Esophagus muscularis mucosa (tissue), 3 donors: Measurements from ENCODE around the gene ARID1B.

Source experiments
- EP300 ChIP-seq: sonication (generic); formaldehyde crosslinking; IDR thresholded peaks from one replicate; pipeline ENCODE4 v1.6.1; 2017; ENCODE audit warnings: antibody characterized with exemption
- TF ChIP-seq, protein P1 (sequence below), 3 experiments: fragments of 200-600 bp in 2 of 3; fragments of 450-650 bp in 1 of 3; sonication (generic) in 2 of 3; IDR thresholded peaks; one replicate each; pipeline ENCODE4 v1.5.1; 2017 to 2019; ENCODE audit warnings: antibody characterized with exemption in 3 of 3, mild to moderate bottlenecking in 2 of 3, moderate library complexity in 1 of 3

DNA sequence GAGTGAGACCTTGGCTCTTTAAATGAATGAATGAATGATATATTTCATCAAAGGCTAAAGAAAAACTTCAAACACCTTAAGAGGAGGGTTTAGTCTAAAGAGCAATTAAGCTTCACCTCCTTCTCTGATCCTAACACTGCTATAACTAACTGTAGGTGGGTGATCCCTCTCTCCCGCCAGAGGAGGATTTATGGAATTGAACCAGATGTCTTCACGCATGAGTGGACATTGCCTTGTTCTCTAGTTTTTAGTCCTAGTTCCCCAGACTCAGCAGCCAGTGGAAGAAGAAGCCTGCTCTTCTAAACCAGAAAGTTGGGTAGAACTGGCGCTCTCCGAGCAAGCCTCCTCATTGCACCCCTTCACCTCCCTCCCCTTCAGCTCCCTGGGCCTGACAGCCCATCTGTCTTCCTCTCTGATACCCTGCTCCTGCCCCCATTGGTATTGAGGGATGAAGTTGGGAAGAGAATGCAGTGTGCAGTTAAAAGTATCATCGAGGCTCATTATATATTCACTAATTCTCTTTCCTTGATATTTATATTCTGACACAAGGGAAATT lies 142.7 kb downstream of the ARID1B start:
- TF ChIP-seq, protein P1, sequence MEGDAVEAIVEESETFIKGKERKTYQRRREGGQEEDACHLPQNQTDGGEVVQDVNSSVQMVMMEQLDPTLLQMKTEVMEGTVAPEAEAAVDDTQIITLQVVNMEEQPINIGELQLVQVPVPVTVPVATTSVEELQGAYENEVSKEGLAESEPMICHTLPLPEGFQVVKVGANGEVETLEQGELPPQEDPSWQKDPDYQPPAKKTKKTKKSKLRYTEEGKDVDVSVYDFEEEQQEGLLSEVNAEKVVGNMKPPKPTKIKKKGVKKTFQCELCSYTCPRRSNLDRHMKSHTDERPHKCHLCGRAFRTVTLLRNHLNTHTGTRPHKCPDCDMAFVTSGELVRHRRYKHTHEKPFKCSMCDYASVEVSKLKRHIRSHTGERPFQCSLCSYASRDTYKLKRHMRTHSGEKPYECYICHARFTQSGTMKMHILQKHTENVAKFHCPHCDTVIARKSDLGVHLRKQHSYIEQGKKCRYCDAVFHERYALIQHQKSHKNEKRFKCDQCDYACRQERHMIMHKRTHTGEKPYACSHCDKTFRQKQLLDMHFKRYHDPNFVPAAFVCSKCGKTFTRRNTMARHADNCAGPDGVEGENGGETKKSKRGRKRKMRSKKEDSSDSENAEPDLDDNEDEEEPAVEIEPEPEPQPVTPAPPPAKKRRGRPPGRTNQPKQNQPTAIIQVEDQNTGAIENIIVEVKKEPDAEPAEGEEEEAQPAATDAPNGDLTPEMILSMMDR (IDR thresholded peaks at IDR 0.05): no peak
- no peak for TF ChIP-seq EP300
